ENCODE results near the gene SYT13. TPM values are rescaled to one million over a fixed set of nuclear protein-coding genes. Genes with fewer than 3 reads are reported as not detected.
A peak's percentile ranks its signal among the peaks of the same experiment; 100 is the strongest.

The SYT13 gene
- total and polyA plus RNA-seq, 8 donors = 1.3 to 33.3 (median 2.2) TPM; not detected in 1

DNA sequence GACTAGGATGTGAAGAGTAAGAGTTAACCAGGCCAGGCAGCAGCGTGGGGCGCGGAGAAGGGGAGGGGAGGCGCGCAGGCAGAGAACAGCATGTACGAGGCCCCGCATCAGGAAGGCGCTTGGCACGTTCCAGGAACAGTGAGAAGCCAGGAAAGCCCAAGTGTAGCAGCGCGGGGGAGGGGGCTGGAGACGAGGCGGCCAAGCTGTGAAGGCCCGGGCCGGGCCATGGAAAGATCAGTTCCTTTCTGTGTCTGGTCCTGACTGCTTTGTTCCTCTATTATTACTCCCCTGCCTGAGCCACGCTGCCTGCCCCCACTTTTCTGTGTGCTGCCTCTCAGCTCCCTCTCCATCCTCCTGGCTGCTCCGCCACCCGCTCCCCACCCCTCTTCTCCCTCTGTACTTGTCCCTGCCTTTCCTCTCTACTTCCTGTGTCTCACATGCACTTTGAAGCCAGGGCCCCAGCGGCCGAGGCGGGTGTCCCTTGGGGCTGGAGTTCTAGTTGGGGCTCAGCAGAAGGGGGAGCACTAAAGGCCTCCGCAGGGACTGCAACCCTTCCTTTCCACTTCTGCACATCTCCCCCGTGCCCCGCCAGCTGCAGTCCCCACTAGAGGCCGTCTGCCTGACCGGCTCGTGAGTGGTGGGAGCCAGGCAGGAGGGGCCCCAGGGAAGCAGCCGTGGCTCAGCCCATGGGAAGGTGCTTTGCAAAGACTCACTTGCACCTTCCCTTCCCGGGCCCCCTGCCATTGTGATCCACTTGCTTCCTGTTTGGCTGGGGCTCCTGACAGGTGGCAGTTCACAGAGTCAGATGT, 76.0 kb downstream of the SYT13 start:
- Histone ChIP-seq H3K36me3 (peaks cover 16 to 47% (median 40%) of the 10 kb centered on the region in 4 donors), H3K27me3 (no peaks in the 10 kb centered on the region), H3K9me3 (no peaks in the 10 kb centered on the region), H3K27ac (peak overlapping the region; percentile 68 to 89 (median 79)), H3K4me1 (peaks cover 18 to 51% (median 36%) of the 10 kb centered on the region in 4 donors), H3K4me3 (peak overlapping the region in 2 of 4 donors; percentile 6 to 17)
- WGBS, 5 donors = 28 to 50% (median 35%) methylated on average over 25 to 29 of the region's 29 CpGs
- intact Hi-C loops (cut with DNase I; ENCODE audit: low total_unique reads) = no loop called here
- DNase-seq = peak; percentile 45 to 96
- TF ChIP-seq, protein P1, sequence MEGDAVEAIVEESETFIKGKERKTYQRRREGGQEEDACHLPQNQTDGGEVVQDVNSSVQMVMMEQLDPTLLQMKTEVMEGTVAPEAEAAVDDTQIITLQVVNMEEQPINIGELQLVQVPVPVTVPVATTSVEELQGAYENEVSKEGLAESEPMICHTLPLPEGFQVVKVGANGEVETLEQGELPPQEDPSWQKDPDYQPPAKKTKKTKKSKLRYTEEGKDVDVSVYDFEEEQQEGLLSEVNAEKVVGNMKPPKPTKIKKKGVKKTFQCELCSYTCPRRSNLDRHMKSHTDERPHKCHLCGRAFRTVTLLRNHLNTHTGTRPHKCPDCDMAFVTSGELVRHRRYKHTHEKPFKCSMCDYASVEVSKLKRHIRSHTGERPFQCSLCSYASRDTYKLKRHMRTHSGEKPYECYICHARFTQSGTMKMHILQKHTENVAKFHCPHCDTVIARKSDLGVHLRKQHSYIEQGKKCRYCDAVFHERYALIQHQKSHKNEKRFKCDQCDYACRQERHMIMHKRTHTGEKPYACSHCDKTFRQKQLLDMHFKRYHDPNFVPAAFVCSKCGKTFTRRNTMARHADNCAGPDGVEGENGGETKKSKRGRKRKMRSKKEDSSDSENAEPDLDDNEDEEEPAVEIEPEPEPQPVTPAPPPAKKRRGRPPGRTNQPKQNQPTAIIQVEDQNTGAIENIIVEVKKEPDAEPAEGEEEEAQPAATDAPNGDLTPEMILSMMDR (IDR thresholded peaks at IDR 0.05) = no peak
- TF ChIP-seq EP300 (IDR thresholded peaks at IDR 0.05) (peak; percentile 90), POLR2A (IDR thresholded peaks at IDR 0.05) (no peak), POLR2AphosphoS5 (IDR thresholded peaks at IDR 0.05) (peak; percentile 17 to 78 (median 66))

DNA sequence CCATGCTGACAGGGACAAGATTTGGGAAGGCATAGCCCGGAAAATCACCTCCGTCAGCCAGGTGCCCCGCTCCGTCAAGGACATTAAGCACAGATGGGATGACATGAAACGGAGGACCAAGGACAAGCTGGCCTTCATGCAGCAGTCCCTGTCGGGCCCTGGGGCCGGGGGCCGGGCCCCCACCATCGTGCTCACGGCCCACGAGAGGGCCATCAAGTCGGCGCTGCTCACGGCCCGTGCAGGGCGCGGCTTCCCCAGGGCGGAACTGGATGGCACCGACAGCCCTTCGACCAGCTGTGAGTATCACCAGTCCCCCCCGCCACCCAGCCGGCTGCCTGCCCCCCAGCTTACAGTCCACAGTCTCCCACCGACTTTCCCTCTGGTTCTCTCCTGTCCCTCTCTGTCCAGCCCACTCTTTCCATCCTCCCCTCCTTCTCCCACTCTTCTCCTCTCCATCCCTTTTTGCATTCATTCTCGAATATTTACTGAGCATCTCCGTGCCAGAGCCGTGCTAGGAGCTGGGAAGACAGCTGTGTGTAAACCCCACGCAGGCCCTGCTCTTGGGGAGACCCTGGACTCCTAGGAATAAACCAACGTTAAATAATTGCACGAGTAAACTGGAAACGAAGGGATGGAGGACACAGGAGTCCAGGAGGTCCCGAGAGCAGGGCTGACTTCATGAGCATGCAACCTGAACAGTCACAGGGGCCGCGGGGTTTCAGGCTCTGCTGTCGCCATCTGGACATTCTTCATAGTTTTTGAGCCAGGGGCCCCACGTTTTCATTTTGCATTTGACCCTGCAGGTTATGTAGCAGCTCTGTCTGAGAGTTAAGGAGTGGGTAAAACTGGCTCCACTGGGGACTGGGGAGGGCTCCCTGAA, 76.9 kb downstream of the SYT13 start:
- Histone ChIP-seq H3K4me3 (peak overlapping the region in 1 of 4 donors; percentile 6), H3K36me3 (peaks cover 17 to 50% (median 46%) of the 10 kb centered on the region in 4 donors), H3K9me3 (no peaks in the 10 kb centered on the region), H3K27ac (peak overlapping the region; percentile 68 to 89 (median 79)), H3K27me3 (no peaks in the 10 kb centered on the region), H3K4me1 (peaks cover 18 to 51% (median 36%) of the 10 kb centered on the region in 4 donors)
- no peak for TF ChIP-seq POLR2AphosphoS5 (IDR thresholded peaks at IDR 0.05)
- no peak for TF ChIP-seq POLR2A (IDR thresholded peaks at IDR 0.05)
- no peak for TF ChIP-seq EP300 (IDR thresholded peaks at IDR 0.05)
- TF ChIP-seq, protein P1 (IDR thresholded peaks at IDR 0.05) = no peak
- intact Hi-C loops (cut with DNase I; ENCODE audit: low total_unique reads) = no loop called here
- WGBS, 5 donors = 75 to 84% (median 78%) methylated on average over 31 to 35 of the region's 35 CpGs
- peak in 1 of 2 donors; percentile 38 for DNase-seq

- H3K36me3 ChIP-seq = peaks cover 13 to 39% (median 36%) of the 10 kb centered on the region in 4 donors
- H3K27me3 ChIP-seq = no peaks in the 10 kb centered on the region
- TF ChIP-seq, protein P1 (IDR thresholded peaks at IDR 0.05) = no peak
- TF ChIP-seq EP300 (IDR thresholded peaks at IDR 0.05) (no peak), POLR2A (IDR thresholded peaks at IDR 0.05) (no peak), POLR2AphosphoS5 (IDR thresholded peaks at IDR 0.05) (no peak)
- H3K4me1 ChIP-seq = peaks cover 18 to 51% (median 36%) of the 10 kb centered on the region in 4 donors
- DNase-seq = peak in 1 of 2 donors; percentile 87
- no peak overlapping the region for H3K4me3 ChIP-seq
- H3K27ac ChIP-seq = peak overlapping the region in 2 of 5 donors; percentile 86 to 89
- intact Hi-C loops (cut with DNase I; ENCODE audit: low total_unique reads) = no loop called here
- 37 to 60% (median 48%) methylated on average over 8 of the region's 8 CpGs for WGBS, 5 donors
- no peaks in the 10 kb centered on the region for H3K9me3 ChIP-seq
Observed at GRCh38 chr11:45208135-45208534, 78.0 kb downstream of the SYT13 start.

DNA sequence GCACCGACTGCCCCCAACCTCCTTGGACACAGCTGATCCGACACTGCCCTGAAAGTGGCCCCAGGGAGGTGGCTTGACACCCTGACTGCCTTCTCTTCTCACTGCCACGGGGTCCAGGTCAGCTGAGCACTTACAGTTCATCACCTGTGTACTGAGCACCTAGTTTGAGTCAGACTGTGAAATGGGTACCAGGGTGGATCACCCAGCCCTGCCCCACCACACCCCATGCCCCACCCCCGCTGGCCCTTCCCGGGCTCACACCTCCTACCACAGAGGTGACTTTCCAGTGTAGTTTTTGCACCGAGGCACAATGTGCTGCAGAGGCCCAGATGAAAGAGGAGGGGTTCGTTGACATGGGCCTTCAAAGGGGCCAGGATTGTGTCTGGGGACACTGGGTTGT, 80.2 kb downstream of the SYT13 start:
- intact Hi-C loops (cut with DNase I; ENCODE audit: low total_unique reads) = no loop called here
- H3K27me3 ChIP-seq = no peaks in the 10 kb centered on the region
- DNase-seq = no peak
- no peaks in the 10 kb centered on the region for H3K9me3 ChIP-seq
- H3K36me3 ChIP-seq = peaks cover 5 to 28% (median 24%) of the 10 kb centered on the region in 4 donors
- H3K4me3 ChIP-seq = no peak overlapping the region
- H3K4me1 ChIP-seq = peaks cover 18 to 39% (median 31%) of the 10 kb centered on the region in 4 donors
- 13 to 74% (median 68%) methylated on average over 2 to 7 of the region's 7 CpGs for WGBS, 5 donors
- no peak for TF ChIP-seq EP300 (IDR thresholded peaks at IDR 0.05)
- TF ChIP-seq, protein P1 (IDR thresholded peaks at IDR 0.05) = no peak
- no peak overlapping the region for H3K27ac ChIP-seq
